HL-60 (cell line): ENCODE measurements around the gene DOCK2.

Experiments used
- DNase-seq, 2 experiments: peaks; one replicate each; pipeline ENCODE4 v3.0.0-alpha.2; 2010 to 2020; ENCODE audit warnings: low read depth in 1 of 2, low spot score in 1 of 2
- H3K27ac ChIP-seq: fragments of 250-450 bp; sonication (Bioruptor Pico); replicated peaks from 2 replicates; pipeline ENCODE4 v1.5.1; 2020; ENCODE audit warnings: mild to moderate bottlenecking, moderate library complexity
- H3K27me3 ChIP-seq: fragments of 250-450 bp; sonication (Bioruptor Pico); 2 replicates; pipeline ENCODE4 v1.5.1; 2021; ENCODE audit warnings: mild to moderate bottlenecking, moderate library complexity; ENCODE audit not compliant: insufficient read depth, poor library complexity, severe bottlenecking
- H3K4me3 ChIP-seq: replicated peaks from 2 replicates; pipeline ENCODE4 v1.5.1; 2011; ENCODE audit warnings: mild to moderate bottlenecking, control low read depth, low read length; ENCODE audit not compliant: insufficient read depth
- GABPA ChIP-seq: IDR thresholded peaks from 2 replicates; pipeline ENCODE4 v1.6.1; 2012; ENCODE audit warnings: low read depth
- POLR2AphosphoS5 ChIP-seq: IDR thresholded peaks from 2 replicates; pipeline ENCODE4 v1.6.1; 2012; ENCODE audit warnings: low read depth
- SPI1 ChIP-seq: IDR thresholded peaks from 2 replicates; pipeline ENCODE4 v1.6.1; 2012; ENCODE audit warnings: low read depth, mild to moderate bottlenecking, borderline replicate concordance
- TF ChIP-seq, protein P1 (sequence below): IDR thresholded peaks from 2 replicates; pipeline ENCODE4 v1.6.1; 2012; ENCODE audit warnings: low read depth; ENCODE audit not compliant: insufficient replicate concordance
- TF ChIP-seq, protein P2 (sequence below): IDR thresholded peaks from one replicate; pipeline ENCODE4 v1.5.1; 2011; ENCODE audit warnings: low read length, control low read depth, inconsistent platforms; ENCODE audit not compliant: insufficient read depth

DOCK2 gene

DNA sequence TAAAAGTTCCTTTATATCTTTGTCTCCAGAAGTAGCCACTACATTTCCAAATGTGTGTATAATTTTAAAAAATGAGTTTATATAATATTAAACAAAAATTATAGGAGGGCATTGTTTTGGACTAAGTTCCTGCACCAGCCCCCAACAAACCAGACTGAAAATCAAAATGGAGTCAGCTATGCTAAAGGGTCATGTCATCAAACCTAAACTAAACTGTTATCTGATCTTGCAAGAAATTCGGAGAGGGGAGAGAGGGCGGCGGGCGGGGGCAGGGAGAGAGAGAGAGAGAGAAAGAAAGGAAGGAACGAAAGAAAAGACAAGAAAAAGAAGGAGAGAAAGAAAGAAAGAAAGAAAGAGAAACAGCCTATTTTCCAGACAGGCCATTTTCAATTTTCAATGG lies 63.5 kb downstream of the DOCK2 start:
- Histone ChIP-seq H3K27ac (no peak overlapping the region), H3K27me3 (no peaks in the 10 kb centered on the region), H3K4me3 (no peak overlapping the region)
- TF ChIP-seq, protein P1, sequence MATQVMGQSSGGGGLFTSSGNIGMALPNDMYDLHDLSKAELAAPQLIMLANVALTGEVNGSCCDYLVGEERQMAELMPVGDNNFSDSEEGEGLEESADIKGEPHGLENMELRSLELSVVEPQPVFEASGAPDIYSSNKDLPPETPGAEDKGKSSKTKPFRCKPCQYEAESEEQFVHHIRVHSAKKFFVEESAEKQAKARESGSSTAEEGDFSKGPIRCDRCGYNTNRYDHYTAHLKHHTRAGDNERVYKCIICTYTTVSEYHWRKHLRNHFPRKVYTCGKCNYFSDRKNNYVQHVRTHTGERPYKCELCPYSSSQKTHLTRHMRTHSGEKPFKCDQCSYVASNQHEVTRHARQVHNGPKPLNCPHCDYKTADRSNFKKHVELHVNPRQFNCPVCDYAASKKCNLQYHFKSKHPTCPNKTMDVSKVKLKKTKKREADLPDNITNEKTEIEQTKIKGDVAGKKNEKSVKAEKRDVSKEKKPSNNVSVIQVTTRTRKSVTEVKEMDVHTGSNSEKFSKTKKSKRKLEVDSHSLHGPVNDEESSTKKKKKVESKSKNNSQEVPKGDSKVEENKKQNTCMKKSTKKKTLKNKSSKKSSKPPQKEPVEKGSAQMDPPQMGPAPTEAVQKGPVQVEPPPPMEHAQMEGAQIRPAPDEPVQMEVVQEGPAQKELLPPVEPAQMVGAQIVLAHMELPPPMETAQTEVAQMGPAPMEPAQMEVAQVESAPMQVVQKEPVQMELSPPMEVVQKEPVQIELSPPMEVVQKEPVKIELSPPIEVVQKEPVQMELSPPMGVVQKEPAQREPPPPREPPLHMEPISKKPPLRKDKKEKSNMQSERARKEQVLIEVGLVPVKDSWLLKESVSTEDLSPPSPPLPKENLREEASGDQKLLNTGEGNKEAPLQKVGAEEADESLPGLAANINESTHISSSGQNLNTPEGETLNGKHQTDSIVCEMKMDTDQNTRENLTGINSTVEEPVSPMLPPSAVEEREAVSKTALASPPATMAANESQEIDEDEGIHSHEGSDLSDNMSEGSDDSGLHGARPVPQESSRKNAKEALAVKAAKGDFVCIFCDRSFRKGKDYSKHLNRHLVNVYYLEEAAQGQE = no peak
- no peak for TF ChIP-seq POLR2AphosphoS5
- TF ChIP-seq, protein P2, sequence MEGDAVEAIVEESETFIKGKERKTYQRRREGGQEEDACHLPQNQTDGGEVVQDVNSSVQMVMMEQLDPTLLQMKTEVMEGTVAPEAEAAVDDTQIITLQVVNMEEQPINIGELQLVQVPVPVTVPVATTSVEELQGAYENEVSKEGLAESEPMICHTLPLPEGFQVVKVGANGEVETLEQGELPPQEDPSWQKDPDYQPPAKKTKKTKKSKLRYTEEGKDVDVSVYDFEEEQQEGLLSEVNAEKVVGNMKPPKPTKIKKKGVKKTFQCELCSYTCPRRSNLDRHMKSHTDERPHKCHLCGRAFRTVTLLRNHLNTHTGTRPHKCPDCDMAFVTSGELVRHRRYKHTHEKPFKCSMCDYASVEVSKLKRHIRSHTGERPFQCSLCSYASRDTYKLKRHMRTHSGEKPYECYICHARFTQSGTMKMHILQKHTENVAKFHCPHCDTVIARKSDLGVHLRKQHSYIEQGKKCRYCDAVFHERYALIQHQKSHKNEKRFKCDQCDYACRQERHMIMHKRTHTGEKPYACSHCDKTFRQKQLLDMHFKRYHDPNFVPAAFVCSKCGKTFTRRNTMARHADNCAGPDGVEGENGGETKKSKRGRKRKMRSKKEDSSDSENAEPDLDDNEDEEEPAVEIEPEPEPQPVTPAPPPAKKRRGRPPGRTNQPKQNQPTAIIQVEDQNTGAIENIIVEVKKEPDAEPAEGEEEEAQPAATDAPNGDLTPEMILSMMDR = no peak
- no peak for TF ChIP-seq SPI1
- no peak for DNase-seq

DNA sequence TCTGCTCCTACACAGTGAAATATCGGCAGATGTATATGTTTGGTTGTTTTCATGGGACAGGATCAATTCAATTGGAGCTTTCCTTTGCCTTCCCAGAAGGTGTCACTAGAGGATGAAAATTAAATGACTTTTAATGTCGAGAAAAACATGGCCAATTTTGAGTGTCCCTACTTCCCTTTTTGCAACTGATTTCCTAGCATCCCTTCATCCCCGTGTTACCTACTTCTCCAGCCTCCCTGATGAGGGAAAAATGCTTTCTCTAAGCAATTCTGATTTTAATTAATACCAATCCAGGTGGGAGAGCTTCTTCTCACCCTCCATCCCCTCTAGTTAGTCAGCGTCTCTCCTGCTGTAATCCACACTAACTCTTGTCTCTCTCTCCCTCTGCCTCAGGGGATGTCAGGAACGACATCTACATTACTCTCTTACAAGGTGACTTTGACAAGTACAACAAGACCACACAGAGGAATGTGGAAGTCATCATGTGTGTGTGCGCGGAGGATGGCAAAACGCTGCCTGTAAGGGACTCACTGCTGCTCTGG lies 64.9 kb downstream of the DOCK2 start:
- DNase-seq = no peak
- Histone ChIP-seq H3K4me3 (no peak overlapping the region), H3K27me3 (no peaks in the 10 kb centered on the region), H3K27ac (no peak overlapping the region)
- TF ChIP-seq GABPA = no peak
- no peak for TF ChIP-seq POLR2AphosphoS5
- peak; percentile 36; the same call in 1 of the 2 replicates for TF ChIP-seq SPI1
- TF ChIP-seq, protein P2 = peak; percentile 5
- TF ChIP-seq, protein P1 = no peak

DNA sequence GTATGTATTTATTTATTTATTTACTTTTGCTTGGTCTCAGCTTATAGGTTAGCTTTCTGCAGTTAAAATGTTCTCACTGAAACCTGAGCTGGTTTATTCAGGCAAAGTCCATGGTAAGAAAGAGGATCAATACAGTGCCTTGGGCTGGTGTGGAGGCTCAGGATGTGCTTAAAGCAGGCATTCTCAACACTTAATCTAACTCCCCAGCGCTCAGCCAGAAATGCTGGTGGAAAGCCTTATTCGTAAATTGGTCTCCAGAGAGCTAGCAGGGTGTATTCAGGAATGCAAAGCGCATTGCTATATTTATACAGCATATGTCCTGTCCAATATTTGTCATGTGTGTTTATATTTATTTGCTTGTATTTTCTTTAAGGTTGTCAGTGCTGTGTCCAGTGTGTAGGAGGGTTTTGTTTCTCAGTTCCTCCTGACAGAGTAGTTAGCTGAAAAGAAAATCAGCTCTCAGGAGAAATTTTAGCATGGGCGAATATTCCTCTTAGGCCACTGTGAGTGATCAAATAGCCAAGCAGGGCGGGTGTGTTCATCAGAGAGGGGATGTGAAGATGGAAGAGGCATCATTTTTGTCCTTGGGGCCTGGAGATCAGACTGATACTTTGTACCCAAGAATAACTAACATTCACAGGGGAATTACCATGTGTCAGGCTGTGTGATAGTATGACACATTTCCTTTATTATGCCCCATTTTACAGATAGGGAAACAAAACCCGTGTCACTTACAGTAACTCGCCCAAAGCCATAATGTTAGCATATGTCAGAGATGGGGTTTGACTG lies 65.8 kb downstream of the DOCK2 start:
- Histone ChIP-seq H3K27ac (no peak overlapping the region), H3K4me3 (no peak overlapping the region), H3K27me3 (no peaks in the 10 kb centered on the region)
- TF ChIP-seq POLR2AphosphoS5 (no peak), GABPA (no peak), SPI1 (no peak)
- TF ChIP-seq, protein P2 = no peak
- TF ChIP-seq, protein P1 = no peak
- no peak for DNase-seq
